Panc1 (cell line): ENCODE results near the gene SERTM2. TPM values are rescaled to one million over a fixed set of nuclear protein-coding genes. Genes with fewer than 3 reads are reported as not detected.

ENCODE experiments used
- ATAC-seq: fragments of 200-7000 bp; cut with Tn5 transposase; 2 replicates; pipeline ENCODE4 v1.9.1; 2020; ENCODE audit warnings: mild to moderate bottlenecking, moderate library complexity
- BruUV-seq: library from RNA; stranded (reverse); fragments of 400-500 nt; replicated peaks from 2 replicates; lab custom pipeline; 2021; lab: Mats Ljungman, UMichigan
- CTCF ChIA-PET: fragments of 300-600 bp; sonication (Branson Sonifier 250); formaldehyde crosslinking; loops from one replicate; lab custom pipeline; 2022; ENCODE audit warnings: antibody characterized with exemption; lab: Charles Lee
- POLR2A ChIA-PET: fragments of 300-600 bp; sonication (Branson Sonifier 250); formaldehyde crosslinking; loops from one replicate; lab custom pipeline; 2022; ENCODE audit warnings: antibody characterized with exemption; lab: Charles Lee
- DNase-seq: peaks from one replicate; pipeline ENCODE4 v3.0.0-alpha.2; 2010; ENCODE audit warnings: low read depth, low spot score
- H3K27ac ChIP-seq: 2 replicates; pipeline ENCODE4 v1.5.1; 2011; ENCODE audit warnings: mild to moderate bottlenecking, low read length, inconsistent platforms
- H3K27me3 ChIP-seq: fragments of 200-500 bp; sonication (Bioruptor generic); 2 replicates; pipeline ENCODE4 v1.6.0; 2014; ENCODE audit warnings: low read length, inconsistent platforms; ENCODE audit not compliant: control insufficient read depth, insufficient read depth
- H3K36me3 ChIP-seq: fragments of 200-500 bp; sonication (Bioruptor generic); 2 replicates; pipeline ENCODE4 v1.5.1; 2014; ENCODE audit warnings: inconsistent platforms, mild to moderate bottlenecking, low read length, moderate library complexity; ENCODE audit not compliant: control insufficient read depth, insufficient read depth
- H3K4me1 ChIP-seq: 2 replicates; pipeline ENCODE4 v1.5.1; 2011; ENCODE audit warnings: inconsistent platforms, mild to moderate bottlenecking, low read length, moderate library complexity; ENCODE audit not compliant: control insufficient read depth, insufficient read depth
- H3K4me3 ChIP-seq, 2 experiments: 2 replicates each; pipeline ENCODE4 v1.5.1; 2011 to 2012; ENCODE audit warnings: low read depth in 2 of 2, low read length in 2 of 2, mild to moderate bottlenecking in 2 of 2, inconsistent platforms in 1 of 2, moderate library complexity in 1 of 2
- H3K9me3 ChIP-seq: fragments of 200-500 bp; sonication (Bioruptor generic); 2 replicates; pipeline ENCODE4 v1.5.1; 2014; ENCODE audit warnings: low read depth, mild to moderate bottlenecking, inconsistent platforms, low read length, moderate library complexity; ENCODE audit not compliant: control insufficient read depth, insufficient read depth
- POLR2AphosphoS5 ChIP-seq: IDR thresholded peaks from 2 replicates; pipeline ENCODE4 v1.6.1; 2012; ENCODE audit warnings: mild to moderate bottlenecking, low read depth, low read length, moderate library complexity
- REST ChIP-seq, 2 experiments: IDR thresholded peaks; 2 replicates each; pipeline ENCODE4 v1.6.1; 2011 to 2012; ENCODE audit warnings: low read depth in 2 of 2, control low read depth in 1 of 2, low read length in 1 of 2, mild to moderate bottlenecking in 1 of 2, moderate library complexity in 1 of 2; ENCODE audit not compliant: insufficient read depth in 1 of 2
- SIN3A ChIP-seq: IDR thresholded peaks from 2 replicates; pipeline ENCODE4 v1.6.1; 2012; ENCODE audit warnings: low read depth, mild to moderate bottlenecking, low read length, moderate library complexity, borderline replicate concordance; ENCODE audit not compliant: insufficient read depth
- TCF7L2 ChIP-seq: IDR thresholded peaks from 2 replicates; pipeline ENCODE4 v1.6.1; 2011; ENCODE audit warnings: mild to moderate bottlenecking, low read depth, low read length, inconsistent platforms
- in situ Hi-C: cut with HindIII; loops from 2 replicates; pipeline ENCODE4 v1.10.0; 2016; ENCODE audit warnings: low sequenced_read_pairs, low pct_unique_long_range_greater_than_20kb
- intact Hi-C: fragments of 100-400 bp; cut with micrococcal nuclease; formaldehyde crosslinking; loops from one replicate; pipeline ENCODE4 v1.10.0; 2022; ENCODE audit not compliant: unreplicated experiment
- total RNA-seq: library from RNA; stranded (reverse); gene quantifications from one replicate; pipeline ENCODE4 v1.2.1, GENCODE V29; 2021; ENCODE audit not compliant: unreplicated experiment
- TF ChIP-seq, protein P1 (sequence below): fragments of 450-650 bp; IDR thresholded peaks from 2 replicates; pipeline ENCODE4 v1.5.1; 2017; ENCODE audit warnings: mild to moderate bottlenecking

SERTM2 gene
- total RNA-seq, 1 experiment from 2014 or later, result not detected

DNA sequence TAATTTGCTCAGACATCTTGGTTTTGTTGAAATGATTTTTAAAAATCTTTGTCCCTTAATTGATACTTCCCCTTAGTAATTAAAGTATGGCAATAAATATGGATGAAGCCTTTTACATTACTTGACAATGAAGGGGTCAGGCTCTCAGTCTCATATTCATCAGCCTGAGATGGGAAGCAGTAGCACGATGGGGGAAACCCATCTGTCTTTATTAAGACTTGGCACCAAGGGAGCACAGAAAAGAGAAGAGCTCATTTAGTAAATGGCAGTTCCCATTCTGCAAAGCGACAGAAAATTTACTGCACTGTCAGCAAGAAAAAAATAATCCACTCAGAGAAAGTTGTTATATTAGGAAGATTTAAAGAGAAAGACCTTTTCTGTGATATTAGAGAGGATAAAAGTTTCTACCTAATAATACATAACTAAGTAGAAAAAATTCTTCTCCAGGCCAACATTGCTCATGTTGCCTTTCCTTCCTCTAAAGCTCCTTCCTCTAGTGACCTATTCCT is 7.9 kb upstream of the SERTM2 start:
- Histone ChIP-seq H3K9me3 (no peaks in the 10 kb centered on the region), H3K27ac (no peak overlapping the region), H3K4me3 (no peak overlapping the region), H3K27me3 (no peaks in the 10 kb centered on the region), H3K4me1 (no peaks in the 10 kb centered on the region), H3K36me3 (no peaks in the 10 kb centered on the region)
- CTCF ChIA-PET, result no interaction called here
- in situ Hi-C loops, result no loop called here
- ATAC-seq (no peak), DNase-seq (no peak)
- TF ChIP-seq, protein P1, sequence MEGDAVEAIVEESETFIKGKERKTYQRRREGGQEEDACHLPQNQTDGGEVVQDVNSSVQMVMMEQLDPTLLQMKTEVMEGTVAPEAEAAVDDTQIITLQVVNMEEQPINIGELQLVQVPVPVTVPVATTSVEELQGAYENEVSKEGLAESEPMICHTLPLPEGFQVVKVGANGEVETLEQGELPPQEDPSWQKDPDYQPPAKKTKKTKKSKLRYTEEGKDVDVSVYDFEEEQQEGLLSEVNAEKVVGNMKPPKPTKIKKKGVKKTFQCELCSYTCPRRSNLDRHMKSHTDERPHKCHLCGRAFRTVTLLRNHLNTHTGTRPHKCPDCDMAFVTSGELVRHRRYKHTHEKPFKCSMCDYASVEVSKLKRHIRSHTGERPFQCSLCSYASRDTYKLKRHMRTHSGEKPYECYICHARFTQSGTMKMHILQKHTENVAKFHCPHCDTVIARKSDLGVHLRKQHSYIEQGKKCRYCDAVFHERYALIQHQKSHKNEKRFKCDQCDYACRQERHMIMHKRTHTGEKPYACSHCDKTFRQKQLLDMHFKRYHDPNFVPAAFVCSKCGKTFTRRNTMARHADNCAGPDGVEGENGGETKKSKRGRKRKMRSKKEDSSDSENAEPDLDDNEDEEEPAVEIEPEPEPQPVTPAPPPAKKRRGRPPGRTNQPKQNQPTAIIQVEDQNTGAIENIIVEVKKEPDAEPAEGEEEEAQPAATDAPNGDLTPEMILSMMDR, result no peak
- TF ChIP-seq REST (IDR thresholded peaks at IDR 0.05; ENCODE audit: insufficient read depth in 1 of 2, low read depth in 2 of 2, low read length in 1 of 2) (no peak), TCF7L2 (no peak), SIN3A (no peak), POLR2AphosphoS5 (no peak)
- intact Hi-C loops, result no loop called here
- POLR2A ChIA-PET, result no interaction called here
- no TSS peak for BruUV-seq

GRCh38 chrX:111504941-111505340 is 6.5 kb upstream of the SERTM2 start:
- ATAC-seq, result no peak
- Histone ChIP-seq H3K27me3 (no peaks in the 10 kb centered on the region), H3K4me3 (no peak overlapping the region), H3K4me1 (no peaks in the 10 kb centered on the region), H3K27ac (no peak overlapping the region), H3K9me3 (no peaks in the 10 kb centered on the region), H3K36me3 (no peaks in the 10 kb centered on the region)
- POLR2A ChIA-PET, result no interaction called here
- intact Hi-C loops (no loop called here), in situ Hi-C loops (no loop called here)
- TF ChIP-seq TCF7L2 (no peak), SIN3A (no peak), REST (IDR thresholded peaks at IDR 0.05; ENCODE audit: insufficient read depth in 1 of 2, low read depth in 2 of 2, low read length in 1 of 2) (no peak), POLR2AphosphoS5 (no peak)
- TF ChIP-seq, protein P1, result no peak
- CTCF ChIA-PET, result no interaction called here
- no TSS peak for BruUV-seq
- no peak for DNase-seq
